GM23338 (cell line): ENCODE measurements around the gene FMO3. TPM values are rescaled to one million over a fixed set of nuclear protein-coding genes. Genes with fewer than 3 reads are reported as not detected.

Experiments used
- ATAC-seq: fragments of 200-7000 bp; cut with Tn5 transposase; 3 replicates; pipeline ENCODE4 v1.9.1; 2020
- DNase-seq: peaks from one replicate; pipeline ENCODE4 v3.0.0-alpha.2; 2015; ENCODE audit warnings: low spot score
- H2AFZ ChIP-seq: fragments of 200-600 bp; sonication (generic); 2 replicates; pipeline ENCODE4 v1.8.0; 2016; ENCODE audit warnings: antibody characterized with exemption, mild to moderate bottlenecking, moderate library complexity
- H3F3A ChIP-seq: fragments of 200-600 bp; sonication (generic); replicated peaks from 2 replicates; pipeline ENCODE4 v1.8.0; 2017; ENCODE audit warnings: antibody characterized with exemption, mixed run types, low read depth
- H3K27ac ChIP-seq: fragments of 200-600 bp; sonication (generic); 2 replicates; pipeline ENCODE4 v1.6.1; 2016; ENCODE audit warnings: low read depth
- H3K27me3 ChIP-seq: fragments of 200-600 bp; sonication (generic); 2 replicates; pipeline ENCODE4 v1.8.0; 2016; ENCODE audit warnings: mild to moderate bottlenecking, mixed run types, moderate library complexity; ENCODE audit not compliant: insufficient read depth
- H3K36me3 ChIP-seq: fragments of 200-600 bp; sonication (generic); 2 replicates; pipeline ENCODE4 v1.8.0; 2016; ENCODE audit warnings: mild to moderate bottlenecking; ENCODE audit not compliant: insufficient read depth
- H3K4me1 ChIP-seq: fragments of 200-600 bp; sonication (generic); 2 replicates; pipeline ENCODE4 v1.8.0; 2016; ENCODE audit warnings: mild to moderate bottlenecking, moderate library complexity; ENCODE audit not compliant: insufficient read depth
- H3K4me2 ChIP-seq: fragments of 200-600 bp; sonication (generic); 2 replicates; pipeline ENCODE4 v1.7.1; 2017; ENCODE audit warnings: mixed run types
- H3K4me3 ChIP-seq: fragments of 200-600 bp; sonication (generic); 2 replicates; pipeline ENCODE4 v1.6.1; 2016; ENCODE audit warnings: mixed run types
- H3K79me2 ChIP-seq: fragments of 200-600 bp; sonication (generic); replicated peaks from 2 replicates; pipeline ENCODE4 v1.8.0; 2017; ENCODE audit warnings: mild to moderate bottlenecking; ENCODE audit not compliant: insufficient read depth
- H3K9me2 ChIP-seq: fragments of 200-600 bp; sonication (generic); 2 replicates; pipeline ENCODE4 v1.8.0; 2017; ENCODE audit not compliant: insufficient read depth
- H4K20me1 ChIP-seq: fragments of 200-600 bp; sonication (generic); replicated peaks from 2 replicates; pipeline ENCODE4 v1.8.0; 2017; ENCODE audit warnings: mild to moderate bottlenecking; ENCODE audit not compliant: insufficient read depth
- H3K27ac Mint-ChIP-seq: 2 replicates; pipeline ENCODE4 v1.8.0; 2020; ENCODE audit warnings: inconsistent platforms, mild to moderate bottlenecking, moderate library complexity, mixed read lengths
- H3K27me3 Mint-ChIP-seq: 3 replicates; pipeline ENCODE4 v1.8.0; 2022; ENCODE audit warnings: low read depth, mild to moderate bottlenecking, moderate library complexity, mixed read lengths, inconsistent platforms; ENCODE audit not compliant: insufficient read depth, poor library complexity
- H3K36me3 Mint-ChIP-seq: 3 replicates; pipeline ENCODE4 v1.8.0; 2021; ENCODE audit warnings: low read depth, mild to moderate bottlenecking, inconsistent platforms, moderate library complexity, mixed read lengths
- H3K4me1 Mint-ChIP-seq: 3 replicates; pipeline ENCODE4 v1.8.0; 2020; ENCODE audit warnings: mild to moderate bottlenecking, inconsistent platforms, mixed read lengths
- H3K4me3 Mint-ChIP-seq: 3 replicates; pipeline ENCODE4 v1.8.0; 2021; ENCODE audit warnings: moderate library complexity, mild to moderate bottlenecking, inconsistent platforms, mixed read lengths
- H3K9me3 Mint-ChIP-seq: 3 replicates; pipeline ENCODE4 v1.8.0; 2020; ENCODE audit warnings: moderate library complexity, mild to moderate bottlenecking, inconsistent platforms, mixed read lengths
- CREB1 ChIP-seq: fragments of 250-450 bp; sonication (Bioruptor Pico); IDR thresholded peaks from 2 replicates; pipeline ENCODE4 v1.5.0; 2020; ENCODE audit warnings: low read depth, mild to moderate bottlenecking, moderate library complexity
- CTCF ChIP-seq, 2 experiments: fragments of 200-600 bp in 1 of 2; sonication (generic) in 1 of 2; conservative IDR thresholded peaks; 2 replicates each; pipeline versions ENCODE4 v1.5.1 to v1.6.1; 2016 to 2017; ENCODE audit warnings: antibody characterized with exemption in 2 of 2, low read depth in 2 of 2, mild to moderate bottlenecking in 2 of 2, moderate library complexity in 1 of 2
- ETS1 ChIP-seq: IDR thresholded peaks from 2 replicates; pipeline ENCODE4 v1.6.1; 2016; ENCODE audit warnings: antibody characterized with exemption
- EZH2 ChIP-seq: fragments of 200-600 bp; sonication (generic); IDR thresholded peaks from one replicate; pipeline ENCODE4 v1.8.0; 2017; ENCODE audit warnings: antibody characterized with exemption, mild to moderate bottlenecking, low read depth; ENCODE audit not compliant: unreplicated experiment
- EZH2phosphoT487 ChIP-seq: fragments of 200-600 bp; sonication (generic); IDR thresholded peaks from one replicate; pipeline ENCODE4 v1.8.1; 2018; ENCODE audit warnings: antibody characterized with exemption; ENCODE audit not compliant: unreplicated experiment
- JUNB ChIP-seq: IDR thresholded peaks from one replicate; pipeline ENCODE4 v1.6.1; 2016; ENCODE audit warnings: antibody characterized with exemption; ENCODE audit not compliant: unreplicated experiment
- NANOG ChIP-seq: IDR thresholded peaks from 2 replicates; pipeline ENCODE4 v1.6.1; 2016; ENCODE audit warnings: antibody characterized with exemption, borderline replicate concordance
- POLR2AphosphoS5 ChIP-seq: IDR thresholded peaks from 2 replicates; pipeline ENCODE4 v1.6.1; 2016; ENCODE audit warnings: antibody characterized with exemption, low read depth
- REST ChIP-seq: IDR thresholded peaks from one replicate; pipeline ENCODE4 v1.6.1; 2018; ENCODE audit warnings: antibody characterized with exemption; ENCODE audit not compliant: unreplicated experiment
- STAT1 ChIP-seq: IDR thresholded peaks from one replicate; pipeline ENCODE4 v1.6.1; 2016; ENCODE audit warnings: antibody characterized with exemption; ENCODE audit not compliant: unreplicated experiment
- ZNF114 ChIP-seq: fragments of 250-450 bp; sonication (Bioruptor Pico); IDR thresholded peaks from 2 replicates; pipeline ENCODE4 v1.5.0; 2020; ENCODE audit warnings: mild to moderate bottlenecking, moderate library complexity
- ZNF331 ChIP-seq: fragments of 250-450 bp; sonication (Bioruptor Pico); IDR thresholded peaks from 2 replicates; pipeline ENCODE4 v1.5.0; 2020; ENCODE audit warnings: low read depth, mild to moderate bottlenecking, moderate library complexity
- polyA plus RNA-seq: library from polyadenylated mRNA; unstranded; fragments of >200 nt; fragmentation: Nextera tagmentation; extraction: Ambion mirVana; gene quantifications from 2 replicates; pipeline ENCODE4 v1.2.1, GENCODE V29; 2016
- total RNA-seq: library from RNA; depleted of rRNA; stranded (reverse); fragments of >200 nt; shearing (Covaris generic); gene quantifications from 2 replicates; pipeline ENCODE4 v1.2.3, GENCODE V29; 2014

FMO3 gene
- total and polyA plus RNA-seq, 2 experiments from 2014 or later: 0.26 TPM; not detected in 1

DNA sequence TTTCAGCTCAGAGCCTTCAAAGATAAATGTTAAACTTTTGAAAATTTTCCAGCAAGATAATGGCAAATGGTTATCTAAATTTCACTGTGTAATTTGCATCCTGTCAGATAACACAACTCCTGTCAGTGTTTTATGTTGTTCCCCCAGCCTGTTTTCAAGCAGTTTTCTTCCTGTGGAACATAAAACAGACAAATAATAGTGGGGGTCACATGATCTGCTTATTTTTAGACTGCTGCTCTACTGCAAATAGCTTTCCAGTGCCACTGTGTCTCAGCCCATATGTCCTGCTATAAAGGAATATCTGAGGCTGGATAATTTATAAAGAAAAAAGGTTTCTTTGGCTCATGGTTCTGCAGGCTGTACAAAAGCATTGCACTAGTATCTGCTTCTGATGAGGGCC lies 32.2 kb downstream of the FMO3 start:
- Histone ChIP-seq H3K4me1 (no peaks in the 10 kb centered on the region), H3K9me2 (peaks cover 9% of the 10 kb centered on the region; the same call in 1 of the 2 replicates), H3K79me2 (no peaks in the 10 kb centered on the region), H3K4me2 (no peak overlapping the region), H3K27ac (no peak overlapping the region), H3K4me3 (no peak overlapping the region), H3K36me3 (no peaks in the 10 kb centered on the region), H3K27me3 (no peaks in the 10 kb centered on the region), H3F3A (no peaks in the 10 kb centered on the region), H2AFZ (no peak overlapping the region), H4K20me1 (no peaks in the 10 kb centered on the region)
- Mint-ChIP-seq H3K36me3 (no peaks in the 10 kb centered on the region), H3K27ac (no peak overlapping the region), H3K27me3 (no peaks in the 10 kb centered on the region), H3K4me1 (peaks cover 5% of the 10 kb centered on the region; the same call in 2 of the 3 replicates), H3K4me3 (no peak overlapping the region), H3K9me3 (no peaks in the 10 kb centered on the region)
- ATAC-seq: no peak
- no peak for TF ChIP-seq STAT1
- no peak for TF ChIP-seq POLR2AphosphoS5
- no peak for TF ChIP-seq EZH2phosphoT487
- no peak for TF ChIP-seq JUNB
- TF ChIP-seq ETS1: no peak
- TF ChIP-seq ZNF331 (CRISPR knock-in tag): no peak
- TF ChIP-seq CTCF (conservative IDR thresholded peaks at IDR 0.05; ENCODE audit: low read depth in 2 of 2): no peak
- DNase-seq: no peak

DNA sequence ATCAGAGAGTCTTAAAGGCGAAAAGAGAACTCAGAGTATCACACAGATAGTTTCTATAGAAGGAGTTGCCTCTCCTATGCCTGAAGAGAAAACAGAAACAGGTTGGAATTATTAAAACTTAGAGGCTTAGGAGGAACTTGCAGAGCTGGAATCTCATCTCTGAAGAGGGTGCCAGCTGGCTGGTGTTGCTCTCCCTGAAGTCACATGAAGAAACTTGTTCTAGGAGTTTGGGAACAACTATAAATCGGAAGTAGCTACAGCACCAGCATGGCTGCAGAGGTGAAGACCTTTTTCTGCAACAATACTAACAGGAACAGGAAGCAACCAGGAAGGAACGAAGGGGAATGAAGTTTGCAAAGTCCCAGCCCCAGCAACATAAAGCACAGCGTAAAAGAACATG lies 35.8 kb downstream of the FMO3 start:
- Histone ChIP-seq H3K36me3 (no peaks in the 10 kb centered on the region), H3K4me2 (no peak overlapping the region), H2AFZ (no peak overlapping the region), H3F3A (no peaks in the 10 kb centered on the region), H3K79me2 (no peaks in the 10 kb centered on the region), H3K27me3 (no peaks in the 10 kb centered on the region), H4K20me1 (no peaks in the 10 kb centered on the region), H3K4me3 (no peak overlapping the region), H3K9me2 (peaks cover 9% of the 10 kb centered on the region; the same call in 1 of the 2 replicates), H3K27ac (no peak overlapping the region), H3K4me1 (no peaks in the 10 kb centered on the region)
- ATAC-seq: no peak
- no peak for DNase-seq
- H3K4me3 Mint-ChIP-seq: no peak overlapping the region
- no peaks in the 10 kb centered on the region for H3K36me3 Mint-ChIP-seq
- H3K4me1 Mint-ChIP-seq: 0 out of 3 replicates have a peak, but pooled peaks cover 2% of the 10 kb centered on the region
- H3K9me3 Mint-ChIP-seq: no peaks in the 10 kb centered on the region; the same call in 2 of the 3 replicates
- H3K27ac Mint-ChIP-seq: no peak overlapping the region
- no peaks in the 10 kb centered on the region for H3K27me3 Mint-ChIP-seq
- no peak for TF ChIP-seq POLR2AphosphoS5
- no peak for TF ChIP-seq CREB1 (CRISPR knock-in tag)
- TF ChIP-seq ETS1: no peak
- TF ChIP-seq ZNF114: no peak
- no peak for TF ChIP-seq NANOG
- TF ChIP-seq EZH2: no peak
- TF ChIP-seq REST: no peak
- no peak for TF ChIP-seq STAT1
- no peak for TF ChIP-seq ZNF331 (CRISPR knock-in tag)
- no peak for TF ChIP-seq EZH2phosphoT487
- no peak for TF ChIP-seq CTCF (conservative IDR thresholded peaks at IDR 0.05; ENCODE audit: low read depth in 2 of 2)
